HEK293T (cell line): ENCODE measurements around the gene TRPV3.
"Not testable (repeated sequence)": the region's sequence is repeated elsewhere in the genome, so short reads cannot be mapped to it uniquely, and the experiment has no call there.

ENCODE experiments used
- CTCF ChIA-PET: fragments of 350-600 bp; formaldehyde crosslinking; extraction: SDS; loops from one replicate; lab custom pipeline; 2021; ENCODE audit warnings: antibody characterized with exemption, inconsistent platforms; lab: Yijun Ruan, JAX
- POLR2A ChIA-PET: fragments of 350-600 bp; formaldehyde crosslinking; extraction: SDS; loops from one replicate; lab custom pipeline; 2020; ENCODE audit warnings: antibody characterized with exemption, inconsistent platforms; lab: Yijun Ruan, JAX
- DNase-seq: peaks from one replicate; pipeline ENCODE4 v3.0.0; 2012; ENCODE audit warnings: mixed read lengths; ENCODE audit errors: extremely low spot score
- ARNT ChIP-seq: fragments of 450-650 bp; IDR thresholded peaks from 2 replicates; pipeline ENCODE4 v1.6.1; 2017; ENCODE audit warnings: mild to moderate bottlenecking
- BHLHE40 ChIP-seq: fragments of 450-650 bp; IDR thresholded peaks from 2 replicates; pipeline ENCODE4 v1.6.1; 2016; ENCODE audit warnings: mild to moderate bottlenecking, moderate library complexity, borderline replicate concordance
- CTBP1 ChIP-seq: fragments of 450-650 bp; IDR thresholded peaks from 2 replicates; pipeline ENCODE4 v1.6.1; 2016; ENCODE audit warnings: borderline replicate concordance
- ELF4 ChIP-seq: fragments of 450-650 bp; IDR thresholded peaks from 2 replicates; pipeline ENCODE4 v1.6.1; 2017; ENCODE audit warnings: antibody characterized with exemption
- FOXA1 ChIP-seq: fragments of 450-650 bp; IDR thresholded peaks from 2 replicates; pipeline ENCODE4 v1.6.1; 2016; ENCODE audit warnings: mild to moderate bottlenecking
- FOXK2 ChIP-seq: fragments of 450-650 bp; IDR thresholded peaks from 2 replicates; pipeline ENCODE4 v1.6.1; 2016; ENCODE audit warnings: mild to moderate bottlenecking
- FOXM1 ChIP-seq: fragments of 450-650 bp; IDR thresholded peaks from 2 replicates; pipeline ENCODE4 v1.6.1; 2017; ENCODE audit warnings: mild to moderate bottlenecking, borderline replicate concordance
- HDGF ChIP-seq: fragments of 450-650 bp; IDR thresholded peaks from 2 replicates; pipeline ENCODE4 v1.6.1; 2017; ENCODE audit warnings: antibody characterized with exemption, borderline replicate concordance
- L3MBTL2 ChIP-seq: fragments of 450-650 bp; conservative IDR thresholded peaks from 2 replicates; pipeline ENCODE4 v1.6.1; 2016; ENCODE audit warnings: mild to moderate bottlenecking
- LEF1 ChIP-seq: fragments of 450-650 bp; IDR thresholded peaks from 2 replicates; pipeline ENCODE4 v1.6.1; 2017; ENCODE audit warnings: mild to moderate bottlenecking, borderline replicate concordance
- NFRKB ChIP-seq: fragments of 450-650 bp; IDR thresholded peaks from 2 replicates; pipeline ENCODE4 v1.6.1; 2016; ENCODE audit warnings: mild to moderate bottlenecking, moderate library complexity
- SP1 ChIP-seq: fragments of 450-650 bp; IDR thresholded peaks from 2 replicates; pipeline ENCODE4 v1.6.1; 2017
- SUZ12 ChIP-seq: fragments of 450-650 bp; IDR thresholded peaks from 2 replicates; pipeline ENCODE4 v1.6.1; 2016; ENCODE audit warnings: mild to moderate bottlenecking
- TARDBP ChIP-seq: fragments of 450-650 bp; IDR thresholded peaks from 2 replicates; pipeline ENCODE4 v1.6.1; 2016
- ZNF384 ChIP-seq: fragments of 450-650 bp; IDR thresholded peaks from 2 replicates; pipeline ENCODE4 v1.6.1; 2016
- TF ChIP-seq, protein P1 (sequence below): fragments of 450-650 bp; IDR thresholded peaks from 2 replicates; pipeline ENCODE4 v1.6.1; 2016

Gene TRPV3

DNA sequence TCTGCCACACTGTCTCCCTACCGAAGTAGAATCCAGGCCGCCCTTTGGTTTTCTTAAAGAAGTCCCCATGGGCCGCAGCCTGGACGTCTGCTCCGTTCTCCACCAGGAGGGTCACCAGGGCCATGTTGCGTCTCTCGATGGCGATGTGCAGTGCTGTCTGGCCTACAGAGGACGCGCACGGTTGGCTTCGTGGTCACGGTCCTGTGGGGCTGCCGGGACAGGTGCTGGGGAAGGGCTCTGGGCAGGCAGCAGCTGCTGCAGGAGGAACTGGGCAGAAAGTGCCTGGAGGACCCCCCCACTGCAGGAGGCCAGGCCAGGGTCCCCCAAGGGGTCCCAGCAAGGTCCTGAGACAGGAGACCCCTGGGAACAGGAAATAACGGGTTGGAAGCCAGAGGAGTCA is 32.6 kb upstream of the TRPV3 start:
- DNase-seq: no peak
- TF ChIP-seq BHLHE40: no peak
- TF ChIP-seq ZNF384: no peak
- no peak for TF ChIP-seq SUZ12
- ChIA-PET POLR2A (no interaction called here), CTCF (no interaction called here)

- ChIA-PET POLR2A (no interaction called here), CTCF (no interaction called here)
- DNase-seq: no peak
- TF ChIP-seq, protein P1, sequence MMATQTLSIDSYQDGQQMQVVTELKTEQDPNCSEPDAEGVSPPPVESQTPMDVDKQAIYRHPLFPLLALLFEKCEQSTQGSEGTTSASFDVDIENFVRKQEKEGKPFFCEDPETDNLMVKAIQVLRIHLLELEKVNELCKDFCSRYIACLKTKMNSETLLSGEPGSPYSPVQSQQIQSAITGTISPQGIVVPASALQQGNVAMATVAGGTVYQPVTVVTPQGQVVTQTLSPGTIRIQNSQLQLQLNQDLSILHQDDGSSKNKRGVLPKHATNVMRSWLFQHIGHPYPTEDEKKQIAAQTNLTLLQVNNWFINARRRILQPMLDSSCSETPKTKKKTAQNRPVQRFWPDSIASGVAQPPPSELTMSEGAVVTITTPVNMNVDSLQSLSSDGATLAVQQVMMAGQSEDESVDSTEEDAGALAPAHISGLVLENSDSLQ: no peak
- TF ChIP-seq ZNF384 (no peak), SP1 (no peak), L3MBTL2 (no peak), HDGF (no peak), NFRKB (no peak), TARDBP (no peak), ELF4 (no peak), CTBP1 (no peak), BHLHE40 (no peak), LEF1 (no peak), FOXK2 (no peak), FOXA1 (no peak), ARNT (no peak), FOXM1 (no peak), SUZ12 (no peak)
These were observed 32.2 kb upstream of the TRPV3 start for GRCh38 chr17:3589784-3590183.

GRCh38 chr17:3585826-3586225 is 28.2 kb upstream of the TRPV3 start:
- POLR2A ChIA-PET: no interaction called here
- TF ChIP-seq, protein P1: no peak
- TF ChIP-seq FOXM1 (no peak), ZNF384 (no peak), ELF4 (no peak), L3MBTL2 (no peak), FOXK2 (no peak), CTBP1 (no peak)
- no peak for DNase-seq
- CTCF ChIA-PET: no interaction called here

DNA sequence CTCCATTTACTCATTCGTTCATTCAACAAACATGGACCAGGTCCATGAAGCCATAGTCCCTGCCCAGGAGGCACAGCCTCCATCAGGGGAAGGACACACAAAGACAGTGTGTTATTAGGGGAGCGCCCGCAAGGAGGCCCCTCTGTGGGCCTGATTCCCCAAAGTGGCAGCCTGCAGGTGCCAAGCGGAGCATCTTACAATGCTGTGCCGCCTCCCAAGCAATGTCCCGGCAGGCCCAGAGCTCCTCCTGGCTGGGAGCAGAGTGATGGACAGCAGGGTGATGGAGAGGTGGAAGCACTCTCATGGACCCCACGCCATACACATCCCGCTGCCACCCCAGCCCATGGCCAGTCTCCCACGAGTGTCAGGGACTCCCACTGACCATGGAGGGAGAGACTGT is 25.8 kb upstream of the TRPV3 start:
- CTCF ChIA-PET: interaction anchor here (0.7 kb wide), 1 partner anchor 23 kb away, joined by 9 read pairs; no protein-coding TSS in a partner anchor
- no peak for DNase-seq
- POLR2A ChIA-PET: no interaction called here
- TF ChIP-seq LEF1 (no peak), ELF4 (no peak), SUZ12 (no peak), SP1 (no peak), CTBP1 (no peak), ZNF384 (no peak), NFRKB (no peak), ARNT (no peak), FOXM1 (no peak), BHLHE40 (no peak), FOXK2 (no peak), FOXA1 (no peak), HDGF (no peak)

DNA sequence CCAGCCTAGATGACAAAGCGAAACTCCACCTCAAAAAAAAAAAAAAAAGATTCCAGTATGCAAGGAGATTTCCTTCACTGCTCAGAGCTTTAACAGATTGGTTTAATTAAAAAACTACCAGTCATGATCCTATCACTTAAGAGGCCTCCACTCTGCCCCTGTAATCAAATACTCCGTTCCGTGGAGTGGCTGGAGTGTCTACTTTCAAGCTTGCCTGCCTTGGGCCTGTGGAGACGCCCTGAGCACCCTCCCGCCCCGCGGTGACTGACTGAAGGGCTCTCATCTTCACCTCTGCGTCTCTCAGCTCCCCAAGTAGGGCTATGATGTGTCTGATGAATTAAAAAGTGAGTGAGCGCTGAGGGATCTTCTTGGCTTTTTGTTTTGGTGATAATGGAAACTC is 25.3 kb upstream of the TRPV3 start:
- CTCF ChIA-PET: interaction anchor here (0.7 kb wide), 1 partner anchor 22 kb away, joined by 9 read pairs; no protein-coding TSS in a partner anchor
- POLR2A ChIA-PET: no interaction called here
- TF ChIP-seq, protein P1: no peak
- TF ChIP-seq SUZ12 (no peak), ARNT (no peak), ZNF384 (no peak), BHLHE40 (no peak), CTBP1 (no peak), SP1 (no peak), NFRKB (no peak), LEF1 (no peak), FOXK2 (no peak), ELF4 (no peak)
- DNase-seq: no peak

GRCh38 chr17:3578667-3579066 is 21.1 kb upstream of the TRPV3 start:
- DNase-seq, CTCF ChIA-PET, POLR2A ChIA-PET: not testable (repeated sequence)

GRCh38 chr17:3576970-3577369 is 19.4 kb upstream of the TRPV3 start:
- DNase-seq: no peak
- CTCF ChIA-PET: interaction anchor here (0.8 kb wide), 1 partner anchor 9 kb away, joined by 3 read pairs; no protein-coding TSS in a partner anchor
- POLR2A ChIA-PET: no interaction called here
- TF ChIP-seq FOXA1 (no peak), FOXK2 (no peak), L3MBTL2 (no peak), ZNF384 (no peak), NFRKB (no peak), CTBP1 (no peak), SP1 (no peak), TARDBP (no peak), ARNT (no peak), HDGF (no peak), LEF1 (no peak), ELF4 (no peak), SUZ12 (no peak), BHLHE40 (no peak), FOXM1 (no peak)
- TF ChIP-seq, protein P1: no peak
